ENCODE results near the gene DNTT.
A peak's percentile ranks its signal among the peaks of the same experiment; 100 is the strongest.

Gene DNTT

DNA sequence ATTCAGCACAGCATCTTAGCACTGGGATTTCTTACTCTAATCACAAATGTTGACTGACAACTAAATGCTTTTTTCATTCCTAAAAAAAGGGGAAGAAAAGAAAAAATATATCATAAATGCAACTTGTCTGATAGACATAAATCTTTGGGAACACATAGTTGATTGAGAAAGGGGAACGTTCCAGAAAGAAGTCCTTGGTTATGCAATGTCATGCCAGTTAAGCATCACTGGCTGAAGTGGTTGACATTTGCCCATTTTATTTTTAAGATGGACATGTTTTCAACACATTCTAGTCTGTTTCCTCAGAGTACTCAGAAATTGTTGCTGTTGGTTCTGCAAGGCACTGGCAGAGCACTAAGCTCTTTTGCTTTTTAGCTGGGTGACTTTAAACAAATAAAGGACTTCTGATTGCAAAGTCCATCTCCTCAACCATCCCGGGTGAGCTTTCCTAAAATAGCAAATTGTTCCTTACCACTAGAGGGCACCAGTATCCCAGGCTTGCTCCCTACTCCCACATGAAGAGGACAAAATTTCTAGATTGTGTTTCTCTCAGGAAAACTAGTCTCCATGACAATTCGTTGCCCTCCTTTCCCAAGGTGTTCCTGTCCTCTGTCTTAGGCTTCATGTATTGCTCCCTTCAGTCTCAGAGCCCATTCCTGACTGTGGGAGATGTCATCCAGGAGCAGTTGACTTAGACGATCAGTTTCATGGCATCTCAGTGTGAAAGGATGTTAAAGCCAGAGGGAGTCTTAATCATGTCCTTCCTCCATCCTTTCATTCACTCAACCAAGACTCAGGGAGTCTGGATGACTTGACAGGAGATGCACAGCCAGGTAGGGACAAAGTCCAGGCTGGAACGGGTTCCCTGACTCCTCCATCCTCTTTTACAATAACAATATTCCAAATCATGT lies 30.6 kb downstream of the DNTT start:
- WGBS, result 57% methylated on average over 5 of the region's 5 CpGs
- Histone ChIP-seq H3K27me3 (ENCODE audit: insufficient read depth, low read length) (no peaks in the 10 kb centered on the region), H3K27ac (ENCODE audit: low read depth, low read length) (no peak overlapping the region), H3K9ac (ENCODE audit: low read depth, low read length) (no peak overlapping the region), H3K9me3 (ENCODE audit: insufficient read depth, low read depth, low read length) (no peaks in the 10 kb centered on the region), H3K4me1 (ENCODE audit: insufficient read depth, low read length) (peaks cover under 1% of the 10 kb centered on the region; the same call in 1 of the 2 replicates), H3K36me3 (ENCODE audit: insufficient read depth, low read length) (no peaks in the 10 kb centered on the region), H3K4me3 (ENCODE audit: low read length) (no peak overlapping the region)

- no peak overlapping the region for H3K4me3 ChIP-seq (ENCODE audit: low read length)
- no peak overlapping the region for H3K9ac ChIP-seq (ENCODE audit: low read depth, low read length)
- WGBS, result 97% methylated on average over 2 of the region's 2 CpGs
These were observed 32.9 kb downstream of the DNTT start for GRCh38 chr10:96337106-96337505.

DNA sequence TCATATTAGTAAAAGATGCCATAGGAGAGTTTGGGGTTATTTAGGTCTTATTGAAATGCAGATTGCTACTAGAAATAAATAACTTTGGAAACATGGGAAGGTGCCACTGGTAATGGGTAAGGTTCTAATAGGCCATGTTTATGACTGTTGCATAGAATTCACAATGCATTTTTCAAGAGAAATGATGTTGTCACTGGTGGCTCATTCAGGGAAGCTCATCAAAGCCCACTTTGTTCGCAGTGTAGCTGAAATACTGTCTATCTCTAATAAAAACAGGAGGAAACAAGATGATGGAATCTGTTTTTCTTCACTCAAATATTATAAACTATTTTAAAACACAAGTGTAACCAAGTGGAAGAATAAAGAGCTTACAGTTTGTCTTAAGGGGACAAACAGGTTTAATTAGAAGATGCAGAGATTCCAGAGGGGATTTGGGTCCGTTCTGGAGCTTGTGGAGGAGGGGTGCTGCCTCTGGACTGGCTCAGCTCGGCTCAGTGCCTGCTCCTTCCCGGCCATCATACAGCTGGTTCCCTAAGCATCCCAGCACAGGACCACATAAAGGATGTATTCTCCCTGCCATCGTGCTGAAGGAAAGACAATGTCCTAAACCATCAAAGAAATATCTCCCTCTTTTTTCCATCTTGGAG lies 34.2 kb downstream of the DNTT start:
- H3K4me1 ChIP-seq (ENCODE audit: insufficient read depth, low read length), result peaks cover 19% of the 10 kb centered on the region
- H3K27ac ChIP-seq (ENCODE audit: low read depth, low read length), result no peak overlapping the region
- no peaks in the 10 kb centered on the region for H3K36me3 ChIP-seq (ENCODE audit: insufficient read depth, low read length)
- H3K4me3 ChIP-seq (ENCODE audit: low read length), result no peak overlapping the region
- H3K9ac ChIP-seq (ENCODE audit: low read depth, low read length), result no peak overlapping the region
- H3K9me3 ChIP-seq (ENCODE audit: insufficient read depth, low read depth, low read length), result no peaks in the 10 kb centered on the region
- H3K27me3 ChIP-seq (ENCODE audit: insufficient read depth, low read length), result peaks cover 4% of the 10 kb centered on the region; the same call in 1 of the 2 replicates
- 54% methylated on average over 5 of the region's 5 CpGs for WGBS

More at GRCh38 chr10:96337106-96337505, 32.9 kb downstream of the DNTT start:
- Histone ChIP-seq H3K36me3 (ENCODE audit: insufficient read depth, low read length) (no peaks in the 10 kb centered on the region), H3K27ac (ENCODE audit: low read depth, low read length) (no peak overlapping the region), H3K9me3 (ENCODE audit: insufficient read depth, low read depth, low read length) (no peaks in the 10 kb centered on the region), H3K4me1 (ENCODE audit: insufficient read depth, low read length) (peaks cover 19% of the 10 kb centered on the region), H3K27me3 (ENCODE audit: insufficient read depth, low read length) (no peaks in the 10 kb centered on the region)

GRCh38 chr10:96339383-96339782 lies 35.1 kb downstream of the DNTT start:
- no peaks in the 10 kb centered on the region for H3K9me3 ChIP-seq (ENCODE audit: insufficient read depth, low read depth, low read length)
- WGBS, result 87% methylated on average over 3 of the region's 4 CpGs
- H3K27me3 ChIP-seq (ENCODE audit: insufficient read depth, low read length), result peaks cover 4% of the 10 kb centered on the region; the same call in 1 of the 2 replicates
- no peak overlapping the region for H3K9ac ChIP-seq (ENCODE audit: low read depth, low read length)
- H3K4me3 ChIP-seq (ENCODE audit: low read length), result no peak overlapping the region
- no peak overlapping the region for H3K27ac ChIP-seq (ENCODE audit: low read depth, low read length)
- no peaks in the 10 kb centered on the region for H3K36me3 ChIP-seq (ENCODE audit: insufficient read depth, low read length)
- peaks cover 21% of the 10 kb centered on the region for H3K4me1 ChIP-seq (ENCODE audit: insufficient read depth, low read length)

- Histone ChIP-seq H3K36me3 (ENCODE audit: insufficient read depth, low read length) (no peaks in the 10 kb centered on the region), H3K27me3 (ENCODE audit: insufficient read depth, low read length) (peaks cover 4% of the 10 kb centered on the region; the same call in 1 of the 2 replicates), H3K4me1 (ENCODE audit: insufficient read depth, low read length) (peaks cover 30% of the 10 kb centered on the region), H3K9me3 (ENCODE audit: insufficient read depth, low read depth, low read length) (no peaks in the 10 kb centered on the region), H3K27ac (ENCODE audit: low read depth, low read length) (no peak overlapping the region), H3K4me3 (ENCODE audit: low read length) (no peak overlapping the region), H3K9ac (ENCODE audit: low read depth, low read length) (no peak overlapping the region)
- WGBS, result 31% methylated on average over 6 of the region's 7 CpGs
These were observed 36.0 kb downstream of the DNTT start for GRCh38 chr10:96339956-96340904.

GRCh38 chr10:96341219-96342182 lies 37.3 kb downstream of the DNTT start:
- no peak overlapping the region for H3K4me3 ChIP-seq (ENCODE audit: low read length)
- H3K27ac ChIP-seq (ENCODE audit: low read depth, low read length), result peak overlapping the region; percentile 66; the same call in 1 of the 2 replicates
- peaks cover 36% of the 10 kb centered on the region for H3K4me1 ChIP-seq (ENCODE audit: insufficient read depth, low read length)
- no peaks in the 10 kb centered on the region; the same call in 1 of the 2 replicates for H3K36me3 ChIP-seq (ENCODE audit: insufficient read depth, low read length)
- no peak overlapping the region for H3K9ac ChIP-seq (ENCODE audit: low read depth, low read length)
- H3K27me3 ChIP-seq (ENCODE audit: insufficient read depth, low read length), result peaks cover 4% of the 10 kb centered on the region; the same call in 1 of the 2 replicates
- WGBS, result 53% methylated on average over 5 of the region's 5 CpGs
- peaks cover 10% of the 10 kb centered on the region for H3K9me3 ChIP-seq (ENCODE audit: insufficient read depth, low read depth, low read length)

- WGBS, result 96% methylated on average over 4 of the region's 4 CpGs
- Histone ChIP-seq H3K9ac (ENCODE audit: low read depth, low read length) (no peak overlapping the region), H3K4me3 (ENCODE audit: low read length) (no peak overlapping the region), H3K9me3 (ENCODE audit: insufficient read depth, low read depth, low read length) (peaks cover 15% of the 10 kb centered on the region), H3K27me3 (ENCODE audit: insufficient read depth, low read length) (peaks cover 4% of the 10 kb centered on the region; the same call in 1 of the 2 replicates), H3K27ac (ENCODE audit: low read depth, low read length) (no peak overlapping the region), H3K36me3 (ENCODE audit: insufficient read depth, low read length) (no peaks in the 10 kb centered on the region; the same call in 1 of the 2 replicates), H3K4me1 (ENCODE audit: insufficient read depth, low read length) (peaks cover 36% of the 10 kb centered on the region)
These were observed 38.2 kb downstream of the DNTT start for GRCh38 chr10:96342402-96342801.

DNA sequence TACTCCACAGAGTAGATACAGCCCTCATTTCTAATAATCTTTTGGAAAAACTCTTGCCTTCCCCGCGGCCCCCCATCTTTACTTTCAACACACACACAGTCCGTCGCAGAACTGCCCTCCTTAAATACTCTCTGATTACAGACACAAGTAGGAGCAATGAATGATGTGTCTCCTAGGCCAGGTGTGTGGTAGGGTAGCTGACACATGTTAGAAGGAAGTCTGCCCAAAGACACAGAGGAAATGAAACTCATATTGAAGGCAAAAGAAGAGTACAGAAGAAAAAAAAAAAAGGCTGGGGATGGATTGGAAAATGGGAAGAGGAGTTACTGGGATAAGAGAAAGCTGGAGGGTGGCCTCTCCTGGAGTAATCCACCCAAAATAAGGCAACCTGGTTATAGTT lies 39.9 kb downstream of the DNTT start:
- Histone ChIP-seq H3K27ac (ENCODE audit: low read depth, low read length) (no peak overlapping the region), H3K4me1 (ENCODE audit: insufficient read depth, low read length) (peaks cover 36% of the 10 kb centered on the region), H3K27me3 (ENCODE audit: insufficient read depth, low read length) (peaks cover 4% of the 10 kb centered on the region; the same call in 1 of the 2 replicates), H3K9ac (ENCODE audit: low read depth, low read length) (no peak overlapping the region), H3K4me3 (ENCODE audit: low read length) (no peak overlapping the region), H3K9me3 (ENCODE audit: insufficient read depth, low read depth, low read length) (peaks cover 15% of the 10 kb centered on the region), H3K36me3 (ENCODE audit: insufficient read depth, low read length) (no peaks in the 10 kb centered on the region; the same call in 1 of the 2 replicates)
- WGBS, result 99% methylated on average over 4 of the region's 4 CpGs

DNA sequence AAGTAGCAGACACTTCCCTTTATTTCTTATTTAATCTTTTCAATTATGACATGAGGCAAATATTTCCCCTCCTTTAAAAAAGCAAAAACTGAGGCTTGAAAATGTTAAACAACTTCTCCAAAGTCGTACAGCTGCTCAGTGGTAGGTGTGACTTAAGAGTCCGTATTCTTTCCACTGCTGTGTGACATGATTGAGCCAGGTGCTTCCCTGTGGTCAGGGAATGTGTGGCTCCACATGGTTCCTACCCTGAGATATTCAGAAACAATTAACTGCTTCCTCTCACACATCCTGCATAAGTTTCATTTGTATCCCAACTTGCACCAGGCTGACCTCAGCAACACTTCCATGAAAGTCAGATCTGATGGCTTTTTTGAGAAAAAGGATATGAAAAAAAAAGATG lies 41.0 kb downstream of the DNTT start:
- Histone ChIP-seq H3K4me1 (ENCODE audit: insufficient read depth, low read length) (peaks cover 32% of the 10 kb centered on the region), H3K4me3 (ENCODE audit: low read length) (no peak overlapping the region), H3K9me3 (ENCODE audit: insufficient read depth, low read depth, low read length) (peaks cover 15% of the 10 kb centered on the region), H3K9ac (ENCODE audit: low read depth, low read length) (no peak overlapping the region), H3K27ac (ENCODE audit: low read depth, low read length) (peak overlapping the region; percentile 79), H3K36me3 (ENCODE audit: insufficient read depth, low read length) (no peaks in the 10 kb centered on the region; the same call in 1 of the 2 replicates), H3K27me3 (ENCODE audit: insufficient read depth, low read length) (peaks cover 4% of the 10 kb centered on the region; the same call in 1 of the 2 replicates)
- WGBS, result 19% methylated on average over 2 of the region's 2 CpGs

Measured in HUES64 (cell line).